ENCODE measurements around the gene XK.

XK gene

DNA sequence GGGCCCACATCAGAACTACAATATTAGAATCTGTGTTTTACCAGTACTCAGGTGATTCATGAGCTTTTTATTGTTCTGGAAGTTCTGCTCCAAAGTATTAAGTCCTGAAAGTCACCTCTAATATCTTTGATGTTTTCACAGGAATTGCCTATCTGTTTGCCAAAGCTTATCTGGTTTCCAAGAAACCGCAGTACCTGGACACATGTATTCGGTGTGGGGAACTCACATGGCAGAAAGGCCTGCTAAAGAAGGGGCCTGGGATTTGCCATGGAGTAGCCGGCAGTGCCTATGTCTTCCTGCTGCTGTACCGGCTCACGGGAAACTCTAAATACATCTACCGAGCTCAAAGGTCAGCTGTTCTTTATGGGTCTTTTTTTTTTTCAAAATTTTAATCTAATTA, 18.4 kb upstream of the XK start:
- TF ChIP-seq, protein P1, sequence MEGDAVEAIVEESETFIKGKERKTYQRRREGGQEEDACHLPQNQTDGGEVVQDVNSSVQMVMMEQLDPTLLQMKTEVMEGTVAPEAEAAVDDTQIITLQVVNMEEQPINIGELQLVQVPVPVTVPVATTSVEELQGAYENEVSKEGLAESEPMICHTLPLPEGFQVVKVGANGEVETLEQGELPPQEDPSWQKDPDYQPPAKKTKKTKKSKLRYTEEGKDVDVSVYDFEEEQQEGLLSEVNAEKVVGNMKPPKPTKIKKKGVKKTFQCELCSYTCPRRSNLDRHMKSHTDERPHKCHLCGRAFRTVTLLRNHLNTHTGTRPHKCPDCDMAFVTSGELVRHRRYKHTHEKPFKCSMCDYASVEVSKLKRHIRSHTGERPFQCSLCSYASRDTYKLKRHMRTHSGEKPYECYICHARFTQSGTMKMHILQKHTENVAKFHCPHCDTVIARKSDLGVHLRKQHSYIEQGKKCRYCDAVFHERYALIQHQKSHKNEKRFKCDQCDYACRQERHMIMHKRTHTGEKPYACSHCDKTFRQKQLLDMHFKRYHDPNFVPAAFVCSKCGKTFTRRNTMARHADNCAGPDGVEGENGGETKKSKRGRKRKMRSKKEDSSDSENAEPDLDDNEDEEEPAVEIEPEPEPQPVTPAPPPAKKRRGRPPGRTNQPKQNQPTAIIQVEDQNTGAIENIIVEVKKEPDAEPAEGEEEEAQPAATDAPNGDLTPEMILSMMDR (IDR thresholded peaks at IDR 0.05; ENCODE audit: extremely low read depth, missing control alignments) = no peak
- DNase-seq (ENCODE audit: low spot score) = no peak

DNA sequence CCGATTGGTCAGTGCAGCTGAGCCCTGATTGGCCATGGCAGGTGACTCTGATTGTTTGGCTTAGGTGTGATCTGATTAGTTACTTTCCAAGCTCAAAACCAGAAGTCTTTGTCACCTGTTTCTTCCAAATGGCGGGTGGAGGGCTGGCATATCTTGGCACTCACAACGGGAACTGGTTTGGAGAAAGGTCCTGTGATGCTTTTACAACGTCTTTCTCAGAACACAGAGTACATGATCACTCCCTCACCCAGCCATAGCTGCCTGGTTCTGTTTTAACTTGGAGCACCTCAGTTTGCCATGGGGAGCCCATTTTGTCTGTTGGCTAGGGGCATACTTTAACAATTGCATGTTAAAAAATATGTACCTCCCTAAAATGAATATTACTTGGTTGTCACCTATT, 13.0 kb upstream of the XK start:
- no peak for DNase-seq (ENCODE audit: low spot score)
- TF ChIP-seq, protein P1 (IDR thresholded peaks at IDR 0.05; ENCODE audit: extremely low read depth, missing control alignments) = no peak

DNA sequence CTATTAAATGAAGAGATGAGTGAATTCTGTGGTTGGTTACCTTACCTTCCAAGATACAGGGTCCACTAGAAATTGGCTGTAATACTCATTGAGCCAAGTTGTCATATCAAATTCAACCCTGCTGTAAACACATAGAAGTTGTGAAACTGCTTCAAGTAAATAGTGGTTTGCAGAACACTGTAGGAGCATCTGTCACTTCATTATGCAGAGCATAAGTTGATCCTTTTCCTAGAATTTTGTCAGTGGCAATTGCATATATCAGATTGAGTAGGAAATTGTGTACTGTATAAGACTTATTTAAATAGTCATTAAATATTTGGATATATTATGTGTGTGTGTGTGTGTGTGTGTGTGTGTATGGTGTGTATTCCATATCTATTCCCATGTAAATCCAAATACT, 8.8 kb upstream of the XK start:
- no peak for DNase-seq (ENCODE audit: low spot score)
- TF ChIP-seq, protein P1 (IDR thresholded peaks at IDR 0.05; ENCODE audit: extremely low read depth, missing control alignments) = no peak

DNA sequence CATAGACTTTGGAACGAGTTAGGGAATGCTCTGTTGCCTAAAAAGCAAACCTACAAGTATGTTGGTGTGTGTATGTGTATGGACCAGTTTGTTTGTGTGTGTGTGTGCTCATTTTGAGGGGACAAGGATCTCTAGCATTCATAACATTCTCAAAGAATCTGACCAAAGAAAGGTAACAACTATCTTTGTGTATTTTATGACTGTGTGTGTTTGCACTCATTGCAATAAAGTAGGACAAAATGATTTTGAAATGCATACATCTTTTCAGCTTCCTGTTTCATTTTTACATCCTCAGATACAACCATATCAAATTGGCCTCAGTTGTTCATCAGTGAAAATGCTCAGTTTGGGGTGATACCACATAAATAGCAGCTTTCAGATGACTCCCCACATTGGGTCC, 8.3 kb upstream of the XK start:
- DNase-seq (ENCODE audit: low spot score) = no peak
- TF ChIP-seq, protein P1 (IDR thresholded peaks at IDR 0.05; ENCODE audit: extremely low read depth, missing control alignments) = no peak

DNA sequence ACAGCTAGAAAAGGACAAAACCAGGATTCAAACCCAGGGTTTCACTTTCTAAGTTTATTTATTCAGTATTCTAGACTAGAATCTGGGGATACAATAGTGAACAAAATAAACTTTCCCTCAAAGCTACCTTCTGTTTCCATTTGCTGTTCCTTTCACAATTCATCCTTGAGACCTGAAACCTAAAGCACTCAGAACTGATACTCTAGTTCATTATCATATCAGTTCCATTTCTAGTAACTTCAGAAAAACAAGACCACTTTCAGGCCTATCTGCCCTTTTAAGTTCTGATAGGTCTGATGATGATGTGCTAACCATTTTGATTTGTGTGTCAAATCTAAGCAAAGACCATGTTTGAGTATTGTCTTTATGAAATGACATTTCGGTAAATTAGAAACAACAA, 7.8 kb upstream of the XK start:
- no peak for DNase-seq (ENCODE audit: low spot score)
- TF ChIP-seq, protein P1 (IDR thresholded peaks at IDR 0.05; ENCODE audit: extremely low read depth, missing control alignments) = no peak

DNA sequence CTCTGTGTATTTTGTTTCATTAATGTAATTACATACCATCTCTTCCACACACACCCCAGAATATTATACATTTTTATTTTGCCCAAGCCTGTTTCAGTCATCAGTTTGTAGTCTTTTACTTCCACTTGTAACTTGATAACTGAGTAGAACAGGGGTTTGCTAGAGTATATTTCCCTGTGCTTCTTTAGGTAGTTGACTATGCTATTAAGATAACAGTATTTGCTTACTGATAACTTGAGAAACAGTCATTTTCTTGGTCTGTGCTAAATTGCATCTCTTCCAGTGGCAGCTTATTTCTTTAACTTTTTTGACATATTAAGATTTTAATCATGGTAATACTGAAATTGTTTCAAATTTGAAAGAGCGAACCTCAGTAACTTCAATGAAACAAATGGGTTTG, 7.0 kb upstream of the XK start:
- DNase-seq (ENCODE audit: low spot score) = no peak
- TF ChIP-seq, protein P1 (IDR thresholded peaks at IDR 0.05; ENCODE audit: extremely low read depth, missing control alignments) = no peak

DNA sequence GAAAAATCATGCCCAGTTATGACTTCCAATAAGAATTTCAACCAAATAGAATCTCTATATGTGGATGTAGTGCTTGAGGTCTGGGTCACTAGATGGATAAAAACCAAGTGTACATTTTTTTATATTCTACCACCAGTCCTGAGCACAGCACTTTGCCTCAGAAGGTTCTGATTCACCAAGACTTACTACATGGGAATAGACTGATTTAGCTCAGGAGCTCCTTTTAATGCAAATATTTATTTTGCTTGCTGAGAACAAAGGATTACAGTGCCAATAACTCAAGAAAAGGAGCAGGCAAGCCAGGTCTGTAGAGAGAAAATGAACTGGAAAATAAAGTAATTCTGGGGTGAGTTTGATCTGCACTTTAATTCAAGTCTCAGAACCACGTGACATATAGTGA, 6.4 kb upstream of the XK start:
- DNase-seq (ENCODE audit: low spot score) = no peak
- TF ChIP-seq, protein P1 (IDR thresholded peaks at IDR 0.05; ENCODE audit: extremely low read depth, missing control alignments) = no peak
